CD4-positive, alpha-beta T cell (primary cell): ENCODE data around the gene DROSHA. TPM values are rescaled to one million over a fixed set of nuclear protein-coding genes. Genes with fewer than 3 reads are reported as not detected.

Source experiments
- ATAC-seq: fragments of 200-7000 bp; cut with Tn5 transposase; one replicate; pipeline ENCODE4 v1.10.0; 2022; ENCODE audit warnings: mild to moderate bottlenecking; ENCODE audit not compliant: poor library complexity
- CTCF ChIA-PET: fragments of 350-600 bp; sonication (Branson Sonifier 250); formaldehyde crosslinking; loops from one replicate; lab custom pipeline; 2021; ENCODE audit warnings: antibody characterized with exemption, inconsistent platforms; lab: Charles Lee
- POLR2A ChIA-PET: fragments of 350-600 bp; sonication (Branson Sonifier 250); formaldehyde crosslinking; loops from one replicate; lab custom pipeline; 2021; ENCODE audit warnings: antibody characterized with exemption, inconsistent platforms; lab: Charles Lee
- DNase-seq, 14 experiments: peaks; one replicate each; pipeline ENCODE4 v3.0.0-alpha.2; 2013 to 2020; ENCODE audit warnings: mixed read lengths in 2 of 14
- H3K27ac ChIP-seq, 2 donors: one replicate each; pipeline versions ENCODE4 v1.5.1 to v1.7.0; 2013; ENCODE audit warnings: low read length in 2 of 2, low read depth in 1 of 2, mild to moderate bottlenecking in 1 of 2
- H3K27me3 ChIP-seq, 2 experiments: 1 replicate in 1 of 2; 2 replicates in 1 of 2; pipeline versions ENCODE4 v1.6.1 to v1.7.0; 2013; ENCODE audit warnings: low read length in 2 of 2, control low read depth in 1 of 2, mild to moderate bottlenecking in 1 of 2, moderate library complexity in 1 of 2; ENCODE audit not compliant: insufficient read depth in 2 of 2, control insufficient read depth in 1 of 2
- H3K36me3 ChIP-seq: one replicate; pipeline ENCODE4 v1.6.1; 2013; ENCODE audit warnings: low read length, control low read depth; ENCODE audit not compliant: insufficient read depth
- H3K4me1 ChIP-seq: one replicate; pipeline ENCODE4 v1.6.1; 2013; ENCODE audit warnings: low read length, control low read depth; ENCODE audit not compliant: insufficient read depth
- H3K4me3 ChIP-seq: one replicate; pipeline ENCODE4 v1.5.1; 2013; ENCODE audit warnings: mild to moderate bottlenecking, low read length, moderate library complexity
- H3K9me3 ChIP-seq, 2 experiments: 1 replicate in 1 of 2; 2 replicates in 1 of 2; pipeline versions ENCODE4 v1.6.1 to v1.7.0; 2013; ENCODE audit warnings: low read length in 2 of 2, mild to moderate bottlenecking in 2 of 2, control low read depth in 1 of 2, moderate library complexity in 1 of 2; ENCODE audit not compliant: control insufficient read depth in 1 of 2, insufficient read depth in 1 of 2
- H3K27ac Mint-ChIP-seq: one replicate; pipeline ENCODE4 v1.8.0; 2020; ENCODE audit warnings: mixed read lengths
- H3K27me3 Mint-ChIP-seq: one replicate; pipeline ENCODE4 v1.8.0; 2021; ENCODE audit warnings: mixed read lengths
- H3K36me3 Mint-ChIP-seq: one replicate; pipeline ENCODE4 v1.8.0; 2021; ENCODE audit warnings: low read depth, mixed read lengths
- H3K4me1 Mint-ChIP-seq: one replicate; pipeline ENCODE4 v1.8.0; 2021; ENCODE audit warnings: low read depth, mixed read lengths
- H3K4me3 Mint-ChIP-seq: one replicate; pipeline ENCODE4 v1.8.0; 2020; ENCODE audit warnings: mild to moderate bottlenecking, mixed read lengths
- H3K9me3 Mint-ChIP-seq: one replicate; pipeline ENCODE4 v1.8.0; 2020; ENCODE audit warnings: mixed read lengths
- CTCF ChIP-seq: fragments of 200-600 bp; IDR thresholded peaks from one replicate; pipeline ENCODE4 v1.8.0; 2022; ENCODE audit warnings: antibody characterized with exemption, mild to moderate bottlenecking
- intact Hi-C, 2 experiments: fragments of 100-400 bp; cut with DNase I in 1 of 2; cut with micrococcal nuclease in 1 of 2; formaldehyde crosslinking; loops; one replicate each; pipeline versions ENCODE4 v1.15.1 to v1.9.0; 2023 to 2025; cut with DNase I, micrococcal nuclease
- total RNA-seq, 174 experiments: library from RNA in 2 of 174; stranded (reverse) in 2 of 174; gene quantifications; one replicate each; pipeline ENCODE4 v1.2.3 and lab custom pipeline; 2021 to 2026

Gene DROSHA
- total RNA-seq, 2 experiments from 2014 or later, result 28.8 to 38.1 TPM

GRCh38 chr5:31443572-31443971 lies 88.3 kb downstream of the DROSHA start:
- Histone ChIP-seq H3K27ac (no peak overlapping the region), H3K9me3 (no peaks in the 10 kb centered on the region), H3K4me3 (no peak overlapping the region), H3K36me3 (peaks cover 42% of the 10 kb centered on the region), H3K27me3 (no peaks in the 10 kb centered on the region), H3K4me1 (no peaks in the 10 kb centered on the region)
- Mint-ChIP-seq H3K27ac (no peak overlapping the region), H3K27me3 (no peaks in the 10 kb centered on the region), H3K9me3 (no peaks in the 10 kb centered on the region), H3K4me3 (no peak overlapping the region), H3K4me1 (no peaks in the 10 kb centered on the region), H3K36me3 (peaks cover 89% of the 10 kb centered on the region)
- POLR2A ChIA-PET, result no interaction called here
- no peak for DNase-seq
- intact Hi-C loops, result no loop called here
- no peak for ATAC-seq
- CTCF ChIA-PET, result no interaction called here
- TF ChIP-seq CTCF, result no peak

- CTCF ChIA-PET, result no interaction called here
- ATAC-seq, result no peak
Measured at GRCh38 chr5:31442058-31442745, 89.7 kb downstream of the DROSHA start.

GRCh38 chr5:31436851-31437250 lies 95.0 kb downstream of the DROSHA start:
- Histone ChIP-seq H3K27ac (no peak overlapping the region), H3K27me3 (no peaks in the 10 kb centered on the region), H3K4me1 (no peaks in the 10 kb centered on the region), H3K9me3 (no peaks in the 10 kb centered on the region), H3K36me3 (peaks cover 40% of the 10 kb centered on the region), H3K4me3 (no peak overlapping the region)
- intact Hi-C loops, result no loop called here
- peaks cover 92% of the 10 kb centered on the region for H3K36me3 Mint-ChIP-seq
- no peaks in the 10 kb centered on the region for H3K4me1 Mint-ChIP-seq
- no peak for ATAC-seq
- no peak for TF ChIP-seq CTCF
- H3K4me3 Mint-ChIP-seq, result no peak overlapping the region
- ChIA-PET POLR2A (no interaction called here), CTCF (no interaction called here)
- no peaks in the 10 kb centered on the region for H3K9me3 Mint-ChIP-seq
- no peak overlapping the region for H3K27ac Mint-ChIP-seq
- H3K27me3 Mint-ChIP-seq, result no peaks in the 10 kb centered on the region
- DNase-seq, result no peak

More at GRCh38 chr5:31442058-31442745, 89.7 kb downstream of the DROSHA start:
- no peaks in the 10 kb centered on the region for H3K4me1 Mint-ChIP-seq
- H3K27ac Mint-ChIP-seq, result no peak overlapping the region
- POLR2A ChIA-PET, result no interaction called here
- Histone ChIP-seq H3K27me3 (no peaks in the 10 kb centered on the region), H3K4me3 (no peak overlapping the region), H3K36me3 (peaks cover 36% of the 10 kb centered on the region), H3K4me1 (no peaks in the 10 kb centered on the region), H3K27ac (no peak overlapping the region), H3K9me3 (no peaks in the 10 kb centered on the region)
- intact Hi-C loops, result no loop called here
- DNase-seq, result no peak
- no peak overlapping the region for H3K4me3 Mint-ChIP-seq
- H3K36me3 Mint-ChIP-seq, result peaks cover 89% of the 10 kb centered on the region
- no peaks in the 10 kb centered on the region for H3K9me3 Mint-ChIP-seq
- H3K27me3 Mint-ChIP-seq, result no peaks in the 10 kb centered on the region
- no peak for TF ChIP-seq CTCF
